ENCODE data around the gene NMNAT2.

NMNAT2 gene

DNA sequence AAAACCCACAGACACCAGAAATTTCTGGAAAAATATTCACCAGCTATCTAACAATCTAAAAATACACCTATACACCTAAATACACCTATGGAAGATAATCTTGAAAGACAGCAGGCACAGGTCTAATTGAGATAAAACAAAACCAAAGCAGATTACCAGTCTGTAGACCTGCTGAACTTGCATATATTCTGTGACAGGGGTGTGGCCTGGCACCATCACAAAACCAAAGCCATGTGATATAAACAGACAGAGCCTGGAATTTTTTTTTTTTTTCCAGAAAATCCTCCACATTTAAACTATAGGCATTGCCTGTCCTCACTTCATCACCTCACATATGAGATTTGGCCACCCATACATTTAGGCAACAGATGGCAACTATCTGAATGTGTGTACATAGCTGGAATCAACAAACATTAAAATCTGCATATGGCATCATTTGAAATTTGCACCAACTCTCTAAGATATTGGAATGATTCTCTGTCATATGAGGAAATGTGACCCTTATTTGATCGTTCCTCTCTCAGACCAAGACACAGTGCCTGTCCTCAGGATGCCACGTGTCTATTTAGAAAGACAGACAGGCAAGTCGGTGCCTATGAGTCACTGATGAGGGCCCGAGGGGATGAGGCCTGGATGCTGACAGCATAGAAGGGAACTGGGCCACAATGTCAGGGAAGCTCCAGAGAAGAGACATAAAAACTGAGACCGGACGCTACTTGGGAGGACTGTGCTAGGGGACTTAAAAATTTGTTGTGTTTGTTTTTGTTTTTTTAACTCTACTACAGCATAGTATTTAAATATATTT is 32.6 kb downstream of the NMNAT2 start:
- no peak overlapping the region for H3K4me3 ChIP-seq (replicated peaks; ENCODE audit: low read depth, low read length)
- TF ChIP-seq, protein P1, sequence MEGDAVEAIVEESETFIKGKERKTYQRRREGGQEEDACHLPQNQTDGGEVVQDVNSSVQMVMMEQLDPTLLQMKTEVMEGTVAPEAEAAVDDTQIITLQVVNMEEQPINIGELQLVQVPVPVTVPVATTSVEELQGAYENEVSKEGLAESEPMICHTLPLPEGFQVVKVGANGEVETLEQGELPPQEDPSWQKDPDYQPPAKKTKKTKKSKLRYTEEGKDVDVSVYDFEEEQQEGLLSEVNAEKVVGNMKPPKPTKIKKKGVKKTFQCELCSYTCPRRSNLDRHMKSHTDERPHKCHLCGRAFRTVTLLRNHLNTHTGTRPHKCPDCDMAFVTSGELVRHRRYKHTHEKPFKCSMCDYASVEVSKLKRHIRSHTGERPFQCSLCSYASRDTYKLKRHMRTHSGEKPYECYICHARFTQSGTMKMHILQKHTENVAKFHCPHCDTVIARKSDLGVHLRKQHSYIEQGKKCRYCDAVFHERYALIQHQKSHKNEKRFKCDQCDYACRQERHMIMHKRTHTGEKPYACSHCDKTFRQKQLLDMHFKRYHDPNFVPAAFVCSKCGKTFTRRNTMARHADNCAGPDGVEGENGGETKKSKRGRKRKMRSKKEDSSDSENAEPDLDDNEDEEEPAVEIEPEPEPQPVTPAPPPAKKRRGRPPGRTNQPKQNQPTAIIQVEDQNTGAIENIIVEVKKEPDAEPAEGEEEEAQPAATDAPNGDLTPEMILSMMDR (IDR thresholded peaks at IDR 0.05; ENCODE audit: low read length, missing control alignments), result no peak
- no peak for DNase-seq (ENCODE audit: low read depth)

DNA sequence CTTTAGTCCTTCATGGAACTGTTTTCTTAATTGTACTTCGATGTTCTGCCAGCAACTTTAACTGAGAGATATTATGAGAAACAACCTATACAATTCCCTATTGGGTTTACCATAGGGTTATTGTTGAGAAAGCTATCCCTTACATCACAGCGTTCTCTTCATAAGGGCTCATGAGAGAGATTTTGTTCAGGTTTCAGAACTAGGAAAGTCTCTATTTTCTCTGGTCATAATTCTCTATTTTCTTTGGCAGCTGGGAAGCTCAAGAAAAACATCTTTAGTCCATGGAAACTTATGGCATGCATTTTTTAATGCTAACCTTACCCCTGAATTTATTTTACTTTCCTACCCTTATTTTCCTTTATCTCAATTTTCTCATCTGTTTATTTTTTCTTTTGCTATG is 38.2 kb downstream of the NMNAT2 start:
- TF ChIP-seq, protein P1 (IDR thresholded peaks at IDR 0.05; ENCODE audit: low read length, missing control alignments), result no peak
- no peak for DNase-seq (ENCODE audit: low read depth)
- H3K4me3 ChIP-seq (replicated peaks; ENCODE audit: low read depth, low read length), result no peak overlapping the region

DNA sequence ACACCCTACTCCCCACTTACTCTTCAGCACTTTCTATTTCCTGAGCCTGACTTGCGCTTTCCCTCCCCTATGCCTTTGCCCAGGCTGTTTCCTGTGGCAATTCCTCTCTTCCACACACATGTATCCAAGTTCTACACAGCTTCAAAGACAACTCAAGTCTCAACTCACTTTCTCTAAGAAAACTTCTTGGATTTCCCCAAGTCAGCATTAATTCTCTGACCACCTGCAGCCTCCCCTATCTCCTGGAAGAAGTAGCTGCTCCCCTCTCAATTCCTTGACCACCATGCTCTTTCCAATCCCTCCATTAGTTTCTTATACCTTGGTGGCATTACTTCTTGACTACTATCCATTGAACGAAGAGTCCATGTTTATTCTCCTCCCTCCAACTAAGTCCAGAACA is 42.8 kb downstream of the NMNAT2 start:
- DNase-seq (ENCODE audit: low read depth), result no peak
- no peak overlapping the region for H3K4me3 ChIP-seq (replicated peaks; ENCODE audit: low read depth, low read length)
- TF ChIP-seq, protein P1 (IDR thresholded peaks at IDR 0.05; ENCODE audit: low read length, missing control alignments), result no peak

DNA sequence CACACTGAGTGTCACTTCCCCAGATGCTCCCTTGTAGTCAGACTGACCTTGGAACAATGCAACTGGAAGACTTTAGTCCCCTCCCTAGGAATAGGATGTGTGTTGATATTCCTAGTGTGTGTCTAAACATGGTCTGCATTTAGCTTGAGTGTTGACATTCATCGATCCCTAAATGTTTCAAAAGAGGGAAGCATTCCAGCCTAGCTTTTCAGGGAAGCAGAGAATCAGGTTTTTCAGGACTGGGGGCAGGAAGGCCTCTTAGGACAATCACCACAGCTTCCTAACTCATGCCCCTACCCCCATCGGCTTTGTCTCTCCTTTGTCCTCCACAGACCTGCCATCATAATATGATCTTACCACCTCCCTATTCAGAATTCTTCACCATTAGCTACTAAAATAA is 43.4 kb downstream of the NMNAT2 start:
- H3K4me3 ChIP-seq (replicated peaks; ENCODE audit: low read depth, low read length), result no peak overlapping the region
- DNase-seq (ENCODE audit: low read depth), result no peak
- TF ChIP-seq, protein P1 (IDR thresholded peaks at IDR 0.05; ENCODE audit: low read length, missing control alignments), result no peak

DNA sequence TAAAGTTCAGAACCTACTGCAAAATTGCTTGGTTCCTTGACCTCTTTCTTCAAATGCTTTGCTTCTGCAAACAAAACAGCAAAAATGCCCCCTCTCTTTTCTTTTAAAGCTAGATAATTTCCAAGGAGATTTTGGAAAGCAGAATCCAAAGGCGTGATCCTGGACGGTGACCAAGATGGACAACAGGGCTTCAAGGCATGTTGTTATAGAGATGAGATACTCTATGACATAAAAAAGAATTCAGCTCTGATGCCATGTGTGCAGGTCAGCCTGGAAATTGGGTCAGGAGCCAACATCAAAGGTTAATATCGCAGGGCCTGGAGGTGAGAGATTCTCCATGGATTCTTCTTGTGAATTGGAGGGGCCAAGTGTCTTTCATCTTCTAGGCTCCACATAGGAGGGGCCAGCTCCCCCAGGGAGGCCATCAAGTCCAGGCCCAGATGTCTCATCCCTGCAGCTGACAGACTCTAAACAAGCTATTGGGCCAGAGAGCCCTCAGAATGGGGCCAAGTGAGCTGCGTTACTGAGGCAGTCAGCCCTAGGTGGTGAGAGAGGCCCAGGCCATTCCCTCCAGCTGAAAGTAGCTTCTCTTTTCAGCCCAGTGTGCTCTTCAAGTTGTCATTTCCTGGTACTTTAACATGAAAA is 45.5 kb downstream of the NMNAT2 start:
- TF ChIP-seq, protein P1 (IDR thresholded peaks at IDR 0.05; ENCODE audit: low read length, missing control alignments), result no peak
- no peak for DNase-seq (ENCODE audit: low read depth)
- no peak overlapping the region for H3K4me3 ChIP-seq (replicated peaks; ENCODE audit: low read depth, low read length)

DNA sequence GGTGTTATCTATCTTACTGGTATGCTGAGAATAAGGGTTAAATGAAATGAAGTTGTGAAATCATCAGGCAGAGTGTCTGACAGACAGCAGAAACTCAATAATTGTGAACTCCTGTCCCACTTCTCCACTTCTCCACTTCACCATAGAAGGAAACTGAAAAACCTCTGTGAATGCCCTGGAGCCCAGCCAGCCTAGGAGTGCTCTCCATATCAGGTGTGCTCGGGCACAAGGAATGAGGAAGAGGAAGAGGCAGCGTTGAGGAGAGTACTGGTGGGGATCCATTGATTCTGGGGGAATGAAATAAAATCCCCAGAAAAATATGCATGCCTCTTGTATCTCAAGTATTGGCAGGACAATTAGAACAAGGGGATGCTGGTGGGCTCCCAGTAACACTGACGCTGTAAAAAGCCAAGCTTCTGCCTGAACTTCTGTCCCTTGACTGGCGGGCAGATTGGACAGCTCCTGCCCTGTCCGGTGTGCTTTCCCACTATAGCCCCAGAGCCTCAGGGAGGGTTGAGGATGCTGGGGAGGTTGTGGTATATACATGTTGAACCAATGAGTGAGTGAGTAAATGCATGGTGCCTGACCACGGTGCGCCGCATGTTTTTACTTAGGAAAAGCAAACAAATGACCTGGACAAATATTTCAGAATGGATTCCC is 47.7 kb downstream of the NMNAT2 start:
- H3K4me3 ChIP-seq (replicated peaks; ENCODE audit: low read depth, low read length), result no peak overlapping the region
- TF ChIP-seq, protein P1 (IDR thresholded peaks at IDR 0.05; ENCODE audit: low read length, missing control alignments), result no peak
- no peak for DNase-seq (ENCODE audit: low read depth)

Measured in fibroblast of pulmonary artery (primary cell).